Brain microvascular endothelial cell (primary cell): ENCODE measurements around the gene BIK.

ENCODE experiments used
- DNase-seq: peaks from one replicate; pipeline ENCODE4 v3.0.0-alpha.2; 2020
- H3K27ac ChIP-seq: fragments of 250-450 bp; sonication (Bioruptor Pico); 2 replicates; pipeline ENCODE4 v1.5.1; 2020; ENCODE audit warnings: mild to moderate bottlenecking, moderate library complexity
- H3K27me3 ChIP-seq: fragments of 250-450 bp; sonication (Bioruptor Pico); replicated peaks from 2 replicates; pipeline ENCODE4 v1.5.1; 2020; ENCODE audit warnings: mild to moderate bottlenecking
- H3K36me3 ChIP-seq: fragments of 250-450 bp; sonication (Bioruptor Pico); replicated peaks from 2 replicates; pipeline ENCODE4 v1.5.1; 2020; ENCODE audit warnings: mild to moderate bottlenecking
- H3K4me3 ChIP-seq: 2 replicates; pipeline ENCODE4 v1.5.1; 2011; ENCODE audit warnings: low read depth, mild to moderate bottlenecking, control low read depth, low read length, moderate library complexity
- CTCF ChIP-seq: IDR thresholded peaks from 2 replicates; pipeline ENCODE4 v1.5.1; 2011; ENCODE audit warnings: low read depth, mild to moderate bottlenecking, moderate library complexity, low read length, control low read depth, inconsistent platforms; ENCODE audit errors: missing control alignments
- in situ Hi-C: cut with HindIII; loops from 2 replicates; pipeline ENCODE4 v1.10.0; 2017; ENCODE audit warnings: low sequenced_read_pairs, low pct_ligation_motif_present

BIK gene

GRCh38 chr22:43173976-43174720 lies 63.6 kb downstream of the BIK start:
- Histone ChIP-seq H3K4me3 (no peak overlapping the region), H3K27me3 (no peaks in the 10 kb centered on the region), H3K36me3 (peaks cover 44% of the 10 kb centered on the region), H3K27ac (no peak overlapping the region)
- no peak for DNase-seq
- TF ChIP-seq CTCF = no peak
- in situ Hi-C loops = no loop called here

- TF ChIP-seq CTCF = no peak
- Histone ChIP-seq H3K27me3 (no peaks in the 10 kb centered on the region), H3K27ac (no peak overlapping the region), H3K36me3 (peaks cover 52% of the 10 kb centered on the region), H3K4me3 (no peak overlapping the region)
- in situ Hi-C loops = no loop called here
- DNase-seq = no peak
Observed at GRCh38 chr22:43174941-43175531, 64.5 kb downstream of the BIK start.

GRCh38 chr22:43176090-43176489 lies 65.5 kb downstream of the BIK start:
- in situ Hi-C loops = no loop called here
- H3K4me3 ChIP-seq = no peak overlapping the region
- H3K36me3 ChIP-seq = peaks cover 53% of the 10 kb centered on the region
- no peak for DNase-seq
- no peak for TF ChIP-seq CTCF
- no peaks in the 10 kb centered on the region for H3K27me3 ChIP-seq
- H3K27ac ChIP-seq = no peak overlapping the region

GRCh38 chr22:43177479-43177878 lies 66.9 kb downstream of the BIK start:
- in situ Hi-C loops = no loop called here
- H3K27me3 ChIP-seq = no peaks in the 10 kb centered on the region
- no peak overlapping the region for H3K4me3 ChIP-seq
- no peak for DNase-seq
- H3K36me3 ChIP-seq = peaks cover 45% of the 10 kb centered on the region
- H3K27ac ChIP-seq = no peak overlapping the region
- TF ChIP-seq CTCF = no peak
